ENCODE data around the gene FKBP8. TPM values are rescaled to one million over a fixed set of nuclear protein-coding genes. Genes with fewer than 3 reads are reported as not detected.

Gene FKBP8
- total RNA-seq, 2 donors from 2014 or later: 235 to 247 TPM

DNA sequence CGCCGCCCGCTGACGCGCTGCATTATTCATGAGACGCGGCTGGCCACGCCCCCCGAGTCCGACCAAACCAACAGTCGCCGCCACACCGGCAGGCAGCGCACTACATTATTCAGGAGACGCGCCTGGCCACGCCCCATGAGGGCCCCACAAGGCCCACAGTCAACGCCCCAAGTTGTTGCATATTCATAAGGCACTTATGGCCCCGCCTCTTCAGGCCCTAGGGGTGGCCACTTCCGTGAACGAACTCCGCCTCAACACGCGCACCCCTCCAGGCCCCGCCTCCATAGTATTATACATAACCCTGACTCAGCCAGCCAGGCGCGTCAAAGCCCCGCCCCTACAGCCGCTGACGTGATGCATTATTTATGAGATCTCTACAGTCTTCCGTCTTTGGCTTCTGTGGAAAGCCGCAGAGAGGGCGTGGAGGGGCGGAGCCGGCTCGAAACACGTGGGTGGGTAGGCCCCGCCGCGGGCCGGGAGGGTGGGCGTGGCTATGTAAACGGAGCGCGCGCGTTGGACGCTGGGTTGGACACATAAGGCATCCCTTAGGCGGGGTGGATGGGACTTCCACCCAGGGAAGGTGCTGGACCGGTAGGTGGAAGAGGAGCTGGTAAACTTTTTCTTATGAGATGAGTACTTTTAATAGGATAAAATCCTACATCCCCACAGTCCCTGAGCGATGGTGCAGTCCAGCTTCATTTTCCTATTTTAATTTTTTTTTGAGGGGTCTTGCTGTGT lies 21.1 kb downstream of the FKBP8 start:
- peak overlapping the region; percentile 94 to 98 (median 94) for H3K27ac ChIP-seq
- no peaks in the 10 kb centered on the region for H3K9me3 ChIP-seq
- ATAC-seq (peak; percentile 89), DNase-seq (peak; percentile 100)
- peaks cover 28% of the 10 kb centered on the region for H3K4me1 ChIP-seq
- intact Hi-C loops (cut with DNase I): no loop called here
- WGBS, 2 donors: 2 to 3% methylated on average over 8 to 43 of the region's 51 CpGs
- TF ChIP-seq POLR2A (IDR thresholded peaks at IDR 0.05): peak in 1 of 3 donors; percentile 1
- TF ChIP-seq, protein P1, sequence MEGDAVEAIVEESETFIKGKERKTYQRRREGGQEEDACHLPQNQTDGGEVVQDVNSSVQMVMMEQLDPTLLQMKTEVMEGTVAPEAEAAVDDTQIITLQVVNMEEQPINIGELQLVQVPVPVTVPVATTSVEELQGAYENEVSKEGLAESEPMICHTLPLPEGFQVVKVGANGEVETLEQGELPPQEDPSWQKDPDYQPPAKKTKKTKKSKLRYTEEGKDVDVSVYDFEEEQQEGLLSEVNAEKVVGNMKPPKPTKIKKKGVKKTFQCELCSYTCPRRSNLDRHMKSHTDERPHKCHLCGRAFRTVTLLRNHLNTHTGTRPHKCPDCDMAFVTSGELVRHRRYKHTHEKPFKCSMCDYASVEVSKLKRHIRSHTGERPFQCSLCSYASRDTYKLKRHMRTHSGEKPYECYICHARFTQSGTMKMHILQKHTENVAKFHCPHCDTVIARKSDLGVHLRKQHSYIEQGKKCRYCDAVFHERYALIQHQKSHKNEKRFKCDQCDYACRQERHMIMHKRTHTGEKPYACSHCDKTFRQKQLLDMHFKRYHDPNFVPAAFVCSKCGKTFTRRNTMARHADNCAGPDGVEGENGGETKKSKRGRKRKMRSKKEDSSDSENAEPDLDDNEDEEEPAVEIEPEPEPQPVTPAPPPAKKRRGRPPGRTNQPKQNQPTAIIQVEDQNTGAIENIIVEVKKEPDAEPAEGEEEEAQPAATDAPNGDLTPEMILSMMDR (IDR thresholded peaks at IDR 0.05): peak in 3 of 7 experiments; percentile 21 to 50 (median 44)
- no peaks in the 10 kb centered on the region for H3K27me3 ChIP-seq
- peak overlapping the region in 1 of 2 donors; percentile 92 for H3K4me3 ChIP-seq
- no peaks in the 10 kb centered on the region for H3K36me3 ChIP-seq (replicated peaks in 1 of 2; ENCODE audit: insufficient read depth in 1 of 2, low read depth in 2 of 2)

DNA sequence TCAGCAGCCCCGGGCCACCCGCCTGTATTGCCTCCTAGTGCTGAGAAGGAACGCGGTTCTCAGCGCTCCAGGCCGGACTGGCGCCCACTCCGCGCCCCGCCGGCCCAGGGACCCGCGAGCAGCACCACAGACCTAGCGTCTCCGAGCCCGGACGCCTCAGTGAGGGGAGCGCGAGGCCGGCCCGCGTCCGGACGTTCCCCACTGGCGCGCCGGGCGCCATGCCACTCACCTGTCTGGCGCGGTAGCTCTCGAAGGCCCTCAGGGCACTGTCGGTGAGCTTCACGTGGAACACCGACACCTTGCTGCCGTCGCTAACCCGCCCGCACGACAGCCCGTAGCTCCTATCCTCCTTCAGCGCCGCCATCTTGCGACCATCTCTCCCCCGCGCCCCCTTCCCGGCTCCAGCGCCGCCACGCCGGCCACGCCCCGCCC lies 21.7 kb downstream of the FKBP8 start, which contains the start of gene ELL:
Gene ELL, minus strand, starts transcription at position 379 of the 432 bp plus-strand sequence. Its CDS starts 15 bp downstream, at position 364.
- Histone ChIP-seq H3K4me3 (peak within 1 kb of the TSS; percentile 71 to 92), H3K27me3 (no peaks in the 10 kb centered on the region), H3K36me3 (replicated peaks in 1 of 2; ENCODE audit: insufficient read depth in 1 of 2, low read depth in 2 of 2) (no peaks in the 10 kb centered on the region), H3K9me3 (no peaks in the 10 kb centered on the region), H3K27ac (peak within 1 kb of the TSS; percentile 94 to 98 (median 94)), H3K4me1 (peaks cover 34% of the 10 kb centered on the region)
- DNase-seq: no peak
- peak; percentile 1 for ATAC-seq
- 0% methylated on average over 1 to 48 of the region's 52 CpGs for WGBS, 2 donors
- TF ChIP-seq POLR2A (IDR thresholded peaks at IDR 0.05): peak; percentile 92 to 97 (median 94)
- TF ChIP-seq, protein P1 (IDR thresholded peaks at IDR 0.05): peak in 1 of 7 experiments; percentile 8
- intact Hi-C loops (cut with DNase I): no loop called here

DNA sequence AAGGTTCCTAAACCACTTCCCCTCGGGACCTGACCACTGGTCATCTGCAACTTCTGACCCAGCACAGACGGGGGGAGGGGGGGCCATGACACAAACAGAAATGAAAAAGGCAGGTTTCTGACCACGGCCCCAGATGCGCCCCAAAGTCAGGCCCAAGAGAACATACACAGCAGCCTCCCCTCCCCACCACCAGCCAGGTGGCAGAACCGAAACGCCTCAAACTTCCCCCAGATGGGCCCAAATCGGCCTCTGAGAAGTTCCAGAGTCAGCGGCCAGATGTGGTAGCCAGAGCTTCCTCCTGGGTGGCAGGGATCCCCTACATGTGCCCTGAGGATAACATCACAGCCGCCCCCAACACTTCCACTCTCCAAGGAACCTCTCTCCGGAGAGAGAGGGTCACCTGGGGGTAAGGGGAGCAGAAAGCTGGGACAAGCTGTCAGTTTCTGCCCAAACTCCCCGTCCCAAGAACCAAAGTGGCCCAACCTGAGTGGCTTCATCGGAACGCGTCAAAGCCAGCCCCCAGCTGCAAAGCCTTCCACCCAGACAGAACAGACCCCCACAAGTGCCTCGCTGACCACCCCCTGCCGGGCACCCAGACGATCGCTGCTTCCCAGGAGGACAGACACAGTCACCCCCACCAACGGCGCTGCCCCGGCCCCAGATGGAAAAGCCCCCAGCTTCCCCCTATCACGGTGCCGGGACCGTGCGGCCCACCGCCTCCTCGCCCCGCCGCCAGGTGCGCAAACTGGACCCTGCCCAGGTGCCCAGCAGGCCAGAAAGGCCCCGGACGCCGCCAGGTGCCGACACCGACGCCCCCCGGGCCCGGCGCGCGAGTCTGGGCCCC lies 22.3 kb downstream of the FKBP8 start:
- peak overlapping the region; percentile 71 to 92 for H3K4me3 ChIP-seq
- TF ChIP-seq, protein P1 (IDR thresholded peaks at IDR 0.05): peak in 1 of 7 experiments; percentile 3
- no peak for TF ChIP-seq POLR2A (IDR thresholded peaks at IDR 0.05)
- intact Hi-C loops (cut with DNase I): no loop called here
- ATAC-seq (no peak), DNase-seq (peak in 3 of 4 donors; percentile 40 to 47 (median 41))
- peaks cover 38% of the 10 kb centered on the region for H3K4me1 ChIP-seq
- no peaks in the 10 kb centered on the region for H3K9me3 ChIP-seq
- no peaks in the 10 kb centered on the region for H3K27me3 ChIP-seq
- WGBS, 2 donors: 0% methylated on average over 6 to 41 of the region's 41 CpGs
- no peaks in the 10 kb centered on the region for H3K36me3 ChIP-seq (replicated peaks in 1 of 2; ENCODE audit: insufficient read depth in 1 of 2, low read depth in 2 of 2)
- H3K27ac ChIP-seq: peak overlapping the region; percentile 94 to 98 (median 94)

DNA sequence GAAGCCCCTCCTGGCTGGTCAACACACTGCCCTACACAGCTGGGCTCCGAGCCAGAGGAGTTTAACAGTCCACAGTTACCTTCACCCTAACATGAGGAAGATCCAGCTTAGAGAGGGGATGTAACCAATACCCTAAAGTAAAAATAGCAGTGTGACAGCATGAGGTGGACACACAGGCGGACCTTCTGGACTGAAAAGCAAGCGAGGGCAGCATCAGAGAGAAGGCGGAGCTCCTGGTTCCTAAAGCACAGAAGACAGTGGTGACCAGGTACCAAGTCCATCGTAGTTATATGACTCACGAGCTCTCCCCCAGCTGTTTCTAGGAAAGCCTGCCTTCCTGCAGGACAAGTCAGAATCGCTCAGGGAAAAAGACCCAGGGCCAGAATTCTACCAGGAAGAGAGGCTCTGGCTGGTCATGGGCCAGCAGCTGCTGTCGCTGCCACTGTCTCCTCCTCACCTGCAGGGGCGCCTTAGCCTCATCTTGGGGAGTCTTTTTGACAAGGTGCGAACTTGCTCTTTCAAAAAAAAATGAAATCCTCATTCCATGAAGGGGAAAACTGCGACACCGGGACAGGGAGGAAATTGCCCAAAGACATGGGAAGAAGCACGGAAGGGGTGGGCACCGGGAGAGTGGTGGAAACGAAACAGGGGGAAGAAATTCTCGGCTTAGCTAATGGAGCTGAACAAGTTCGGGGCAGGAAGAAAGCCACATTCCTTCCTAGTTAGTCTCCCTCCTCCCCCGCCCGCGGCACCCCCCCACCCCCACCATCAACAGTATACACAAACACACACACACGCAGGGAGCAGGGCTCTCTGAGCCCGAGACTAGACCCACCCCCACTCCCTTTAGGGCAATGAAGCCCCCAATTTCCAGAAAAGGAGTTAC lies 23.2 kb downstream of the FKBP8 start:
- Histone ChIP-seq H3K4me3 (peak overlapping the region; percentile 71 to 92), H3K9me3 (no peaks in the 10 kb centered on the region), H3K4me1 (peaks cover 47% of the 10 kb centered on the region), H3K36me3 (replicated peaks in 1 of 2; ENCODE audit: insufficient read depth in 1 of 2, low read depth in 2 of 2) (no peaks in the 10 kb centered on the region), H3K27ac (peak overlapping the region; percentile 94 to 98 (median 94)), H3K27me3 (no peaks in the 10 kb centered on the region)
- intact Hi-C loops (cut with DNase I): no loop called here
- TF ChIP-seq POLR2A (IDR thresholded peaks at IDR 0.05): peak in 2 of 3 donors; percentile 39 to 40
- TF ChIP-seq, protein P1 (IDR thresholded peaks at IDR 0.05): peak; percentile 33 to 89 (median 77)
- ATAC-seq: peak; percentile 33
- peak; percentile 83 to 89 (median 88) for DNase-seq
- 9 to 11% methylated on average over 16 to 22 of the region's 22 CpGs for WGBS, 2 donors
